ENCODE results near the gene ARHGEF12.

The ARHGEF12 gene

DNA sequence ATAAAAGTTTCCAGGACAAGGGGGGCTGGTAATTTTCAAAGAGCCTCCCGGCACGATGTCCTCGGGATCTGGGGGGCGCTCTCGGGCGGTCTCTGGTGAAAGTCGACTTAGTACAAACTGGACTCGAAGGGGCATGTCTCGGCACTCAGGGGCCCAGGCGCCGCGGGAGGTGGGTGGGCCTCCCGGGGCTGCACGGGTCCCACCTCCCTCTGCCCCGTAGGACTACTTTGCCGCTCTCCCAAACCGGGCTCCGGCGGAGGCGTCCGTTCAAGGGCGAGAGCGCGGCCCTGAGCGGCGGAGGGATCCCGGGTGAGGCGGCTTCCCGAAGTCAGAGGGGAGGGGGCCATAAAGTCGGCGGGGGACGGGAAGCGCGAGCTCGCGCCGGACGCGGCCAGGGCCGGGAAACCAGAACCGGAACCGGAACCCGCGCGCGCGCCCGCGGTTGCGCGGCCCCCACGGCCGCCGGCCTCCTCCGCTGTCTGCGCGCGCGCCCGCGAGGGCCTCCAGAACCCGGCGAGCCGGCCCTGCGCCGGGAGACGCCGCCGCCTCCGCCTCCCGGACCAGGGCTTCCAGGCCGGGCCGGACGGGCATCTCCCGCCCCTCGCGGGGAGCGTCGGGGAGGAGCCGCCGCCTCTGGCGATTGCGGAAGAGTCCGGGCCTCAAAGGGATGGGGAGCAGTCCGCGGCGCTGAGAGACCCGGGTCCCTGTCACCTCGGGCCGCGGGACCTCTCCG is at the start of gene ARHGEF12:
TSS of gene ARHGEF12 (plus strand) at position 506 of the 733 bp plus-strand sequence. CDS start 831 bp downstream, outside the sequence.
- peak; percentile 34 for DNase-seq

- no peak for DNase-seq
Measured at GRCh38 chr11:120288021-120288420, 48.2 kb upstream of the ARHGEF12 start.

DNA sequence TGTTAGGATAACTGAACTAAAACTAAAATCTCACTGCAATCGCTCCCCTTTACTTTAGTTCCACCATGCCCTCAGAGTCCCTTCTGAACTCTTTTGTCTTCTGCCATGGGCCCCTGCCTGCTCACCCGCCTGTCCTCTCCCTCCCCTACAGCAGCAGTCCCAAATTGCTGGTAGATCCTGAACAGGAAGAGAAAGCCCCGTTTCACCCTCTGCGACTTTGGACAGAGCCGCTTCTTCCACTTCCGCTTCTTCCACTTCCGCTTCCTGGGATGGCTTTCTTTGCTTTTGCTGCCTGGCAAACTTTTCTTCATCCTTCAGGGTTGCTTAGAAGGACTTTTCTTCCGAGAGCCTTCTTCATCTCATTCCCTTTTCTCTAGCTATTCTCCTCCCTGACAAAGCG is 46.8 kb upstream of the ARHGEF12 start:
- no peak for DNase-seq

GRCh38 chr11:120290956-120291355 is 45.3 kb upstream of the ARHGEF12 start:
- DNase-seq = no peak

- DNase-seq = no peak
Measured at GRCh38 chr11:120293038-120293800, 43.0 kb upstream of the ARHGEF12 start.

GRCh38 chr11:120294096-120294495 is 42.1 kb upstream of the ARHGEF12 start:
- DNase-seq = no peak

- no peak for DNase-seq
Measured at GRCh38 chr11:120295099-120295498, 41.1 kb upstream of the ARHGEF12 start.

DNA sequence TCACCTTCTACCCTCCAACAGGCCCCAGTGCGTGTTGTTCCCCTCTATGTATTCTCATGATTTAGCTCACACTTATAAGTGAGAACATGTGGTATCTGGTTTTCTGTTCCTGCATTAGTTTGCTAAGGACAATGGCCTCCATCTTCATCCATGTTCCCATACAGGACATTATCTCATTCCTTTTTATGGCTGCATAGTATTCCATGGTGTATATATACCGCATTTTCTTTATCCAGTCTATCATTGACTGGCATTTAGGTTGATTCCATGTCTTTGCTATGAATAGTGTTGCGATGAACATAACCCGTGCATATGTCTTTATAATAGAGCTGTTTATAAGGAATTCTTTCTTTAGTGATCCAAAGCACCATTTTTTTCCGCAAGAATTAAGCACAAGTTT is 39.7 kb upstream of the ARHGEF12 start:
- no peak for DNase-seq

GRCh38 chr11:120298461-120298860 is 37.8 kb upstream of the ARHGEF12 start:
- DNase-seq = no peak

- no peak for DNase-seq
Measured at GRCh38 chr11:120302001-120302805, 34.0 kb upstream of the ARHGEF12 start.

GRCh38 chr11:120303004-120303637 is 33.1 kb upstream of the ARHGEF12 start:
- peak; percentile 0 for DNase-seq

GRCh38 chr11:120304526-120304925 is 31.7 kb upstream of the ARHGEF12 start:
- DNase-seq = no peak

GRCh38 chr11:120305286-120305685 is 30.9 kb upstream of the ARHGEF12 start:
- no peak for DNase-seq

GRCh38 chr11:120306519-120307242 is 29.5 kb upstream of the ARHGEF12 start:
- no peak for DNase-seq

GRCh38 chr11:120307476-120307875 is 28.7 kb upstream of the ARHGEF12 start:
- DNase-seq = no peak

- no peak for DNase-seq
Measured at GRCh38 chr11:120308081-120308480, 28.1 kb upstream of the ARHGEF12 start.

- DNase-seq = no peak
Measured at GRCh38 chr11:120310870-120311269, 25.3 kb upstream of the ARHGEF12 start.

GRCh38 chr11:120314861-120315260 is 21.4 kb upstream of the ARHGEF12 start:
- no peak for DNase-seq

DNA sequence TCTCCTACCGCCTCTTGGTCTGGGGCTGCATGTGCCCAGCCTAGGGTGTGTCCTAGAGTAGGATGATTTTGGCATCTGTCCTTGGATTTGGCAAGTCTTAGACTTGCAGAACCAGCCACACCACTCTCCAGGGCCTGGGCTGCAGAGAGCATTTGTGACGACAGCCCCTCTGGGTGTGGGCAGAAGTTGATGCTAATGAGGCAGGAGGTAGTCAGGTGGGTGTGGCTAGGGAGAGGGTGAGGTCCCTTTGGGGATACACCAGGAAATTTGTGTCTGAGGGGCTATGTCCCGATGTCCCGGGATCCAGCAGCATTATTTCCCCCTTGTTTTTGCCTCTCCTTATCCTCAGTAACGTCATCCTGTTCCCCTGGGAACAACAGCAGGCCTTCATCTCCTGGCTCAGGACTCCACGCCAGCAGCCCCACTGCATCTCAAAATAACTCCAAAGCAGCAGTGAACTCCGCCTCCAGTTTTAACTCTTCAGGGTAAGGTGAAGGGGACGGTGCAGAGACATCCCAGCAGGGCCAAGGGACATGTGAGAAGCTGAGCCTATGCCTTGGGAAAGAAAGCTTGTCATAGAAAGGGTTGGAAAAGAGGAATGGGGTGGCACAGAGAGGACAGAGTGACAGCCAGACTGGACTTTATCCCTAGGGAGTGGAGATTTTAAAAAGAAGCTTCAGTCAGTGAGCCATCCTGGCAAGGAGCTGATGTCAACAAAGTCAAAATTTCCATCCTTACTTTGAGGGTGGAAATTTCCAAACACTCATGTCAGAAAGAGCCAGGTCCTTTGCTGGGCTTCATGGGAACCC is 19.1 kb upstream of the ARHGEF12 start:
- no peak for DNase-seq

DNA sequence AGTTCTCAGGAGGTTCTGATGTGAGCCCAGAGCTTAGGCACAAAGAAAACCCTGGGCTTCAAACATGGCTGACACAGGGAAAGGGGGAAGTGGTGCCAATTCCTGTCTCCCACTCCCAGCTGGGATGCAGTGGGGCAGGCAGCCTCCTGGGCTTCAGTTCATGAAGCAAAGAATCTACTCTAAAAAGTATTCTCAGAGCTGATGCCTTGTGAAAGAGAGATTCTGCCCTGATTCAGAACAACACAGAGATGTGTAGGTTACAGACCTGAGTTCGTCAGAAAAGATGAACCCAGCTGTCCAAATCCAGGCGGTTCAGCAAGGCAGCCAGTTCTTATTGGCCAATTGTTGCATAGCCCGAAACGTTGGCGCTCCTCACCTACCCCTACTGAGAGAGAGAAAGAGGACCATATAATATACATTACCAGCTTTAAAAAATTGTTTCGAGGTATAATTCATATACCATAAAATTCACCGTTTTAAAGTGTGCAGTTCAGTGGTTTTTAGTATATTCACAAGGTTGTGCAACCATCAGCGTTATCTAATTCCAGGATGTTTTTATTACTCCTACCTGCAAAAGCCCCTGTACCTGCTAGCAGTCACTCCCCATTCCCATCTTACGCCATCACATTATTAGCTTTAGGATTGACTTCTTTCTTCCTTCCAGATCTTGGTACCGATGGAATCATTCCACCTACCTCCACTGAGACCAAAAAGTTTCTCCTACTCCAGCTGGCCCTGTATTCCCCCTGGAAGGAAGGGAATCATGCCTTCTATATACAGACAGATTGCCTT is 18.3 kb upstream of the ARHGEF12 start:
- no peak for DNase-seq

DNA sequence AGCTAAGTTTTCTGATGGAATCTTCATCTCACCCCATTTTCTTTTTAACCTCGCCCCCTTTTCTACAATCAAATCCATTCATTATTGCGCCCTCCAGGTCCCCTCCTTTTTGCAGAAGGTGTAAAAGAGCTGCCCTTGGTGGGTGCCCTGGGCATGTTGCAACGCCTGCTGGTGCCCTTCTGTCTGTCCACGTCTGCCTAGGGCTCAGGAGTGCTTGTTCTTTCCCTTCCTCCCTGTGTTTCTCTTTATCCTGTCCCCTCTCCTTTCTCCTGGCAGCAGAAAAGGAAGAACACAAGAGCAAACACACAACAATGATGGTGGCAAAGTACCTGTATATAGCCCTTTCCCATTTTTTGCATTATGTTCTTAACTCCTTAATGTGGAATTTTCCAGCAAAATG is 17.3 kb upstream of the ARHGEF12 start:
- DNase-seq = no peak
